Sigmoid colon (tissue), 4 donors: ENCODE data around the gene PIK3IP1.

Experiments
- CTCF ChIP-seq, 4 experiments: fragments of 450-650 bp in 3 of 4; fragments of 200-600 bp in 1 of 4; IDR thresholded peaks; one replicate each; pipeline ENCODE4 v1.5.1; 2016 to 2019; ENCODE audit warnings: antibody characterized with exemption in 4 of 4, mild to moderate bottlenecking in 3 of 4, moderate library complexity in 2 of 4
- EP300 ChIP-seq, 4 donors: sonication (generic); formaldehyde crosslinking; IDR thresholded peaks; one replicate each; pipeline ENCODE4 v1.6.1; 2017; ENCODE audit warnings: antibody characterized with exemption in 4 of 4
- POLR2A ChIP-seq, 2 donors: fragments of 450-650 bp; IDR thresholded peaks; one replicate each; pipeline ENCODE4 v1.6.1; 2016; ENCODE audit warnings: antibody characterized with exemption in 2 of 2, mild to moderate bottlenecking in 2 of 2, moderate library complexity in 2 of 2

DNA sequence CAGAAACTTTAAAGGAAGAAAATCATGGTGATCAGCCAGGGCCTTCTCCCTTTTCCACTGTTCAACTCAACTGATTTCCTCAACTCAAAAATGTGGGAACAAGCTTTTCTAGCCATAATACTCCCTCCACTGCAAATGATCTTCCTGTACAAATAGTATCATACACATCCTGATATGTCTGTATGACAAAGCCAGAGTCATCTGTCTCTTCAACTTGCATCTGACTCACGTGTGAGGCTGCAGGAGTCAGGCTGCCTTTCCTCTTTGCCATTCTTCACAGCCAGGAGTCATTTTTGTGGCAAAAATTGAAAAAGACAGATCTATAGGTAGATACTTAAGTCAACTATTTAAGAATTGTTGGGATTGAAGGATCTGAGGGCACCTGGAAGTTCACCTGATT is 40.6 kb upstream of the PIK3IP1 start:
- no peak for TF ChIP-seq CTCF (IDR thresholded peaks at IDR 0.05)
- no peak for TF ChIP-seq POLR2A (IDR thresholded peaks at IDR 0.05)
- no peak for TF ChIP-seq EP300 (IDR thresholded peaks at IDR 0.05)
